Measurements from ENCODE around the gene PLEKHH1.

- no peak for TF ChIP-seq CTBP2 (IDR thresholded peaks at IDR 0.05; ENCODE audit: borderline replicate concordance, insufficient read depth, insufficient read length, low read length)
- no peak for TF ChIP-seq RFX5 (IDR thresholded peaks at IDR 0.05; ENCODE audit: borderline replicate concordance, low read depth, low read length)
- TF ChIP-seq CEBPB (IDR thresholded peaks at IDR 0.05; ENCODE audit: low read depth, low read length), result no peak
- no peak for TF ChIP-seq EP300 (IDR thresholded peaks at IDR 0.05; ENCODE audit: borderline replicate concordance in 1 of 2, low read depth in 2 of 2, low read length in 2 of 2)
- no peak for TF ChIP-seq ZNF274 (IDR thresholded peaks at IDR 0.05; ENCODE audit: borderline replicate concordance, extremely low read depth, low read length)
- no peak for TF ChIP-seq POLR2AphosphoS5 (IDR thresholded peaks at IDR 0.05; ENCODE audit: low read depth, low read length)
- no peak for TF ChIP-seq SP1 (IDR thresholded peaks at IDR 0.05; ENCODE audit: low read depth, low read length)
- no peak for TF ChIP-seq RAD21 (IDR thresholded peaks at IDR 0.05 in 1 of 2, conservative IDR thresholded peaks at IDR 0.05 in 1 of 2; ENCODE audit: low read depth in 2 of 2, low read length in 2 of 2)
- TF ChIP-seq, protein P1, sequence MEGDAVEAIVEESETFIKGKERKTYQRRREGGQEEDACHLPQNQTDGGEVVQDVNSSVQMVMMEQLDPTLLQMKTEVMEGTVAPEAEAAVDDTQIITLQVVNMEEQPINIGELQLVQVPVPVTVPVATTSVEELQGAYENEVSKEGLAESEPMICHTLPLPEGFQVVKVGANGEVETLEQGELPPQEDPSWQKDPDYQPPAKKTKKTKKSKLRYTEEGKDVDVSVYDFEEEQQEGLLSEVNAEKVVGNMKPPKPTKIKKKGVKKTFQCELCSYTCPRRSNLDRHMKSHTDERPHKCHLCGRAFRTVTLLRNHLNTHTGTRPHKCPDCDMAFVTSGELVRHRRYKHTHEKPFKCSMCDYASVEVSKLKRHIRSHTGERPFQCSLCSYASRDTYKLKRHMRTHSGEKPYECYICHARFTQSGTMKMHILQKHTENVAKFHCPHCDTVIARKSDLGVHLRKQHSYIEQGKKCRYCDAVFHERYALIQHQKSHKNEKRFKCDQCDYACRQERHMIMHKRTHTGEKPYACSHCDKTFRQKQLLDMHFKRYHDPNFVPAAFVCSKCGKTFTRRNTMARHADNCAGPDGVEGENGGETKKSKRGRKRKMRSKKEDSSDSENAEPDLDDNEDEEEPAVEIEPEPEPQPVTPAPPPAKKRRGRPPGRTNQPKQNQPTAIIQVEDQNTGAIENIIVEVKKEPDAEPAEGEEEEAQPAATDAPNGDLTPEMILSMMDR (IDR thresholded peaks at IDR 0.05; ENCODE audit: control extremely low read depth in 1 of 3, insufficient read depth in 1 of 3, low read depth in 1 of 3, low read length in 3 of 3), result no peak
- no peak for TF ChIP-seq BRCA1 (IDR thresholded peaks at IDR 0.05; ENCODE audit: low read depth, low read length)
- TF ChIP-seq SUZ12 (IDR thresholded peaks at IDR 0.05; ENCODE audit: low read length), result no peak
- no peak for TF ChIP-seq POLR2A (IDR thresholded peaks at IDR 0.05; ENCODE audit: control extremely low read depth in 1 of 2, low read depth in 2 of 2, low read length in 2 of 2)
- TF ChIP-seq GABPA (IDR thresholded peaks at IDR 0.05; ENCODE audit: borderline replicate concordance, insufficient read depth, low read length), result no peak
These were observed 29.7 kb downstream of the PLEKHH1 start for GRCh38 chr14:67562776-67563150.
